GM06990 (cell line): ENCODE data around the gene CMSS1.

Source experiments
- DNase-seq: peaks from one replicate; pipeline ENCODE4 v3.0.0-alpha.2; 2011; ENCODE audit not compliant: insufficient read length; ENCODE audit errors: extremely low read depth
- H3K27me3 ChIP-seq: replicated peaks from 2 replicates; pipeline ENCODE4 v1.6.0; 2011; ENCODE audit warnings: low read length; ENCODE audit not compliant: control insufficient read depth, insufficient read depth
- H3K36me3 ChIP-seq: 2 replicates; pipeline ENCODE4 v1.5.1; 2011; ENCODE audit warnings: low read length; ENCODE audit not compliant: control insufficient read depth, insufficient read depth
- H3K4me3 ChIP-seq: replicated peaks from 2 replicates; pipeline ENCODE4 v1.5.1; 2011; ENCODE audit warnings: low read depth, mild to moderate bottlenecking, control low read depth, low read length
- CTCF ChIP-seq: IDR thresholded peaks from 2 replicates; pipeline ENCODE4 v1.5.1; 2011; ENCODE audit warnings: low read length, control low read depth, mild to moderate bottlenecking, inconsistent platforms; ENCODE audit not compliant: insufficient read depth, poor library complexity, severe bottlenecking

Gene CMSS1

GRCh38 chr3:100154171-100154570 is 336.5 kb downstream of the CMSS1 start:
- no peaks in the 10 kb centered on the region for H3K27me3 ChIP-seq
- no peak overlapping the region for H3K4me3 ChIP-seq
- DNase-seq, result no peak
- H3K36me3 ChIP-seq, result no peaks in the 10 kb centered on the region; the same call in none of the 2 replicates
- TF ChIP-seq CTCF, result no peak

- Histone ChIP-seq H3K4me3 (no peak overlapping the region), H3K36me3 (no peaks in the 10 kb centered on the region; the same call in none of the 2 replicates), H3K27me3 (no peaks in the 10 kb centered on the region)
- DNase-seq, result no peak
- no peak for TF ChIP-seq CTCF
Measured at GRCh38 chr3:100155128-100155527, 337.5 kb downstream of the CMSS1 start.

GRCh38 chr3:100155590-100155989 is 337.9 kb downstream of the CMSS1 start:
- no peaks in the 10 kb centered on the region for H3K27me3 ChIP-seq
- no peak for TF ChIP-seq CTCF
- DNase-seq, result no peak
- H3K4me3 ChIP-seq, result no peak overlapping the region
- no peaks in the 10 kb centered on the region; the same call in none of the 2 replicates for H3K36me3 ChIP-seq

- TF ChIP-seq CTCF, result no peak
- Histone ChIP-seq H3K4me3 (no peak overlapping the region), H3K36me3 (no peaks in the 10 kb centered on the region), H3K27me3 (no peaks in the 10 kb centered on the region)
- DNase-seq, result no peak
Measured at GRCh38 chr3:100157685-100158084, 340.0 kb downstream of the CMSS1 start.

GRCh38 chr3:100158918-100159330 is 341.3 kb downstream of the CMSS1 start:
- no peak for DNase-seq
- TF ChIP-seq CTCF, result no peak
- no peak overlapping the region for H3K4me3 ChIP-seq
- no peaks in the 10 kb centered on the region for H3K36me3 ChIP-seq
- no peaks in the 10 kb centered on the region for H3K27me3 ChIP-seq
